SK-N-SH treated with all-trans-retinoic acid at 6 μM for 48 hours (cell line): ENCODE measurements around the gene IFITM1.

Source experiments
- ATAC-seq: fragments of 200-7000 bp; cut with Tn5 transposase; 3 replicates; pipeline ENCODE4 v1.9.1; 2020; ENCODE audit warnings: mild to moderate bottlenecking, moderate library complexity
- BACH2 ChIP-seq: fragments of 250-450 bp; sonication (Bioruptor Pico); IDR thresholded peaks from 2 replicates; pipeline ENCODE4 v1.9.0; 2021; ENCODE audit warnings: mild to moderate bottlenecking, borderline replicate concordance
- GLIS3 ChIP-seq: fragments of 250-450 bp; sonication (Bioruptor Pico); IDR thresholded peaks from 2 replicates; pipeline ENCODE4 v1.5.0; 2020; ENCODE audit warnings: mild to moderate bottlenecking, moderate library complexity
- OSR1 ChIP-seq: fragments of 250-450 bp; sonication (Bioruptor Pico); IDR thresholded peaks from 2 replicates; pipeline ENCODE4 v1.8.0; 2022; ENCODE audit warnings: moderate library complexity, mild to moderate bottlenecking, inconsistent platforms
- PATZ1 ChIP-seq: fragments of 250-450 bp; sonication (Bioruptor Pico); IDR thresholded peaks from 2 replicates; pipeline ENCODE4 v1.8.0; 2020; ENCODE audit warnings: mild to moderate bottlenecking, moderate library complexity, borderline replicate concordance
- PPARA ChIP-seq: fragments of 250-450 bp; sonication (Bioruptor Pico); IDR thresholded peaks from 2 replicates; pipeline ENCODE4 v1.5.0; 2020; ENCODE audit warnings: mild to moderate bottlenecking, borderline replicate concordance
- RARB ChIP-seq: fragments of 250-450 bp; sonication (Bioruptor Pico); IDR thresholded peaks from 2 replicates; pipeline ENCODE4 v1.8.0; 2021; ENCODE audit warnings: mild to moderate bottlenecking, moderate library complexity
- SNAI2 ChIP-seq: fragments of 250-450 bp; sonication (Bioruptor Pico); IDR thresholded peaks from 2 replicates; pipeline ENCODE4 v1.5.0; 2020; ENCODE audit warnings: mild to moderate bottlenecking, moderate library complexity
- TCF4 ChIP-seq: fragments of 250-450 bp; sonication (Bioruptor Pico); IDR thresholded peaks from 2 replicates; pipeline ENCODE4 v1.8.0; 2021; ENCODE audit warnings: mild to moderate bottlenecking, moderate library complexity, borderline replicate concordance
- TOX ChIP-seq: fragments of 250-450 bp; sonication (Bioruptor Pico); IDR thresholded peaks from 2 replicates; pipeline ENCODE4 v1.8.0; 2021; ENCODE audit warnings: mild to moderate bottlenecking, moderate library complexity, borderline replicate concordance
- TSHZ2 ChIP-seq: fragments of 250-450 bp; sonication (Bioruptor Pico); IDR thresholded peaks from 2 replicates; pipeline ENCODE4 v1.5.0; 2020; ENCODE audit warnings: mild to moderate bottlenecking, moderate library complexity
- ZC3H10 ChIP-seq: fragments of 250-450 bp; sonication (Bioruptor Pico); IDR thresholded peaks from 2 replicates; pipeline ENCODE4 v1.5.1; 2021; ENCODE audit warnings: mild to moderate bottlenecking, moderate library complexity
- ZFP3 ChIP-seq: fragments of 250-450 bp; sonication (Bioruptor Pico); IDR thresholded peaks from 2 replicates; pipeline ENCODE4 v1.5.0; 2020; ENCODE audit warnings: mild to moderate bottlenecking, moderate library complexity
- ZFP30 ChIP-seq: fragments of 450-650 bp; formaldehyde crosslinking; IDR thresholded peaks from 2 replicates; pipeline ENCODE4 v1.5.0; 2022; ENCODE audit warnings: mild to moderate bottlenecking, moderate library complexity
- ZNF565 ChIP-seq: fragments of 450-650 bp; formaldehyde crosslinking; conservative IDR thresholded peaks from 2 replicates; pipeline ENCODE4 v1.5.0; 2020; ENCODE audit warnings: low read depth, mild to moderate bottlenecking, moderate library complexity
- ZNF70 ChIP-seq: fragments of 450-650 bp; formaldehyde crosslinking; IDR thresholded peaks from 2 replicates; pipeline ENCODE4 v1.5.0; 2020; ENCODE audit warnings: mild to moderate bottlenecking, moderate library complexity
- TF ChIP-seq, protein P1 (sequence below): fragments of 250-450 bp; sonication (Bioruptor Pico); IDR thresholded peaks from 2 replicates; pipeline ENCODE4 v1.5.1; 2020; ENCODE audit warnings: low read depth, mild to moderate bottlenecking, moderate library complexity
- TF ChIP-seq, protein P2 (sequence below): fragments of 250-450 bp; sonication (Bioruptor Pico); IDR thresholded peaks from 2 replicates; pipeline ENCODE4 v1.8.0; 2021; ENCODE audit warnings: low read depth, mild to moderate bottlenecking, moderate library complexity, borderline replicate concordance

IFITM1 gene

GRCh38 chr11:281486-282161 lies 32.2 kb upstream of the IFITM1 start:
- no peak for ATAC-seq
- TF ChIP-seq, protein P1, sequence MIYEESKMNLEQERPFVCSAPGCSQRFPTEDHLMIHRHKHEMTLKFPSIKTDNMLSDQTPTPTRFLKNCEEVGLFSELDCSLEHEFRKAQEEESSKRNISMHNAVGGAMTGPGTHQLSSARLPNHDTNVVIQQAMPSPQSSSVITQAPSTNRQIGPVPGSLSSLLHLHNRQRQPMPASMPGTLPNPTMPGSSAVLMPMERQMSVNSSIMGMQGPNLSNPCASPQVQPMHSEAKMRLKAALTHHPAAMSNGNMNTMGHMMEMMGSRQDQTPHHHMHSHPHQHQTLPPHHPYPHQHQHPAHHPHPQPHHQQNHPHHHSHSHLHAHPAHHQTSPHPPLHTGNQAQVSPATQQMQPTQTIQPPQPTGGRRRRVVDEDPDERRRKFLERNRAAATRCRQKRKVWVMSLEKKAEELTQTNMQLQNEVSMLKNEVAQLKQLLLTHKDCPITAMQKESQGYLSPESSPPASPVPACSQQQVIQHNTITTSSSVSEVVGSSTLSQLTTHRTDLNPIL: no peak
- no peak for TF ChIP-seq PATZ1 (CRISPR knock-in tag)
- no peak for TF ChIP-seq GLIS3
- TF ChIP-seq TOX (CRISPR knock-in tag): no peak
- TF ChIP-seq OSR1: no peak
- no peak for TF ChIP-seq ZFP3 (CRISPR knock-in tag)
- TF ChIP-seq, all 23 proteins: peak for 0

- ATAC-seq: no peak
- TF ChIP-seq GLIS3 (no peak), SNAI2 (CRISPR knock-in tag) (no peak), PPARA (CRISPR knock-in tag) (no peak), BACH2 (no peak), TSHZ2 (CRISPR knock-in tag) (no peak), TCF4 (CRISPR knock-in tag) (no peak), OSR1 (no peak), ZFP3 (CRISPR knock-in tag) (no peak), ZC3H10 (CRISPR knock-in tag) (no peak)
Measured at GRCh38 chr11:282171-282570, 31.7 kb upstream of the IFITM1 start.

DNA sequence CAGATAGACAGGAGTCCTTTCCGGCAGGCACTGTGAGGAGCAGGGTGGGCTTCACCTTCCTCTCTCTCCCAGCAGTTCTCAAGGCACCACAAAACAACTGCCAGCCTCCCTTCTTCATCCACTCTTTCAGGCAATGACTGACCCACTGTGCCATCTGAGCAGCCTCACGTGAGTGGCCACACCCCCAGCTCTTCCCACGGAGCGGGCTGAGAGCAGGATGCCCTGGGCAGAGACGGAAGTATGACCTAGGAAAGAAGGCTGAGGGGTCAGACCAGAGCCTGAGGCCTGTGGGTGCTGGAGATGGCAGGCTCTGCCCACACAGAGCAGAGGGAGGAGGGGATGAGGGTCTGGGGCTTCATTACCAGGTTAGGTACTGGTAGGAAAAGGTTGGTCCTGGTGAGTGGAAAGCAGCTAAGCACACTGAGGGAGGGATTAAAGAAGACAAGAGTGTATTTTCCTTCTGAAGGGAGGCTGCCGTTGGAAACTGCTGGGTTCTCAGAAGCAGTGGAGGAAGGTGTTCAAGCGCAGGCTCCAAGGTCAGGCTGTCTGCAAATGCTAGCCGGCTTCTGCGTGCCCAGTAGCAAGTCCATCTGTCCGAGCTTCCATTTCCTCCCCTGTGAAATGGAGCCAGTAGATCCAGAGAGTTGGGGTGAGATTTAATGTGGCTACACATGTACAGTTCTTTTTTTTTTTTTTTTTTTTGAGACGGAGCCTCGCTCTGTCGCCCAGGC lies 31.0 kb upstream of the IFITM1 start:
- no peak for ATAC-seq
- no peak for TF ChIP-seq TSHZ2 (CRISPR knock-in tag)
- no peak for TF ChIP-seq GLIS3
- TF ChIP-seq, protein P2, sequence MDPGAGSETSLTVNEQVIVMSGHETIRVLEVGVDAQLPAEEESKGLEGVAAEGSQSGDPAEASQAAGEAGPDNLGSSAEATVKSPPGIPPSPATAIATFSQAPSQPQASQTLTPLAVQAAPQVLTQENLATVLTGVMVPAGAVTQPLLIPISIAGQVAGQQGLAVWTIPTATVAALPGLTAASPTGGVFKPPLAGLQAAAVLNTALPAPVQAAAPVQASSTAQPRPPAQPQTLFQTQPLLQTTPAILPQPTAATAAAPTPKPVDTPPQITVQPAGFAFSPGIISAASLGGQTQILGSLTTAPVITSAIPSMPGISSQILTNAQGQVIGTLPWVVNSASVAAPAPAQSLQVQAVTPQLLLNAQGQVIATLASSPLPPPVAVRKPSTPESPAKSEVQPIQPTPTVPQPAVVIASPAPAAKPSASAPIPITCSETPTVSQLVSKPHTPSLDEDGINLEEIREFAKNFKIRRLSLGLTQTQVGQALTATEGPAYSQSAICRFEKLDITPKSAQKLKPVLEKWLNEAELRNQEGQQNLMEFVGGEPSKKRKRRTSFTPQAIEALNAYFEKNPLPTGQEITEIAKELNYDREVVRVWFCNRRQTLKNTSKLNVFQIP: no peak
- no peak for TF ChIP-seq ZNF565 (CRISPR knock-in tag)
- TF ChIP-seq PATZ1 (CRISPR knock-in tag): no peak
- TF ChIP-seq ZFP30 (CRISPR knock-in tag): no peak
- TF ChIP-seq PPARA (CRISPR knock-in tag): no peak
- no peak for TF ChIP-seq ZFP3 (CRISPR knock-in tag)
- TF ChIP-seq, protein P1: no peak
- no peak for TF ChIP-seq BACH2
- TF ChIP-seq TOX (CRISPR knock-in tag): no peak
- TF ChIP-seq ZNF70: no peak
- TF ChIP-seq RARB: no peak
- no peak for TF ChIP-seq OSR1
